Activated CD8-positive, alpha-beta memory T cell treated with anti-CD3 and anti-CD28 coated beads for 24 hours (primary cell): ENCODE measurements around the gene MYO15A.

Experiments used
- DNase-seq: peaks from one replicate; pipeline ENCODE4 v3.0.0-alpha.2; 2020

MYO15A gene

GRCh38 chr17:18106211-18106610 lies 2.3 kb upstream of the MYO15A start:
- DNase-seq: no peak

- DNase-seq: no peak
Observed at GRCh38 chr17:18107061-18107790, 1.3 kb upstream of the MYO15A start.

- DNase-seq: no peak
Observed at GRCh38 chr17:18107971-18108370, 585 bp upstream of the MYO15A start.

GRCh38 chr17:18109935-18110485 lies 1.5 kb downstream of the MYO15A start:
- no peak for DNase-seq

- DNase-seq: no peak
Observed at GRCh38 chr17:18110636-18111145, 2.1 kb downstream of the MYO15A start.

GRCh38 chr17:18111330-18111971 lies 2.9 kb downstream of the MYO15A start:
- no peak for DNase-seq

- no peak for DNase-seq
Observed at GRCh38 chr17:18115517-18115916, 7.0 kb downstream of the MYO15A start.

- DNase-seq: no peak
Observed at GRCh38 chr17:18116078-18116477, 7.5 kb downstream of the MYO15A start.

GRCh38 chr17:18117533-18117932 lies 9.0 kb downstream of the MYO15A start:
- DNase-seq: no peak

- DNase-seq: no peak
Observed at GRCh38 chr17:18117982-18118975, 9.7 kb downstream of the MYO15A start.

GRCh38 chr17:18119166-18119745 lies 10.7 kb downstream of the MYO15A start:
- DNase-seq: no peak

- DNase-seq: no peak
Observed at GRCh38 chr17:18119938-18120337, 11.4 kb downstream of the MYO15A start.

GRCh38 chr17:18120461-18121017 lies 12.0 kb downstream of the MYO15A start:
- DNase-seq: no peak

- no peak for DNase-seq
Observed at GRCh38 chr17:18121144-18121910, 12.8 kb downstream of the MYO15A start.

- no peak for DNase-seq
Observed at GRCh38 chr17:18122990-18123753, 14.6 kb downstream of the MYO15A start.

GRCh38 chr17:18124345-18125126 lies 16.0 kb downstream of the MYO15A start:
- no peak for DNase-seq

GRCh38 chr17:18129041-18129502 lies 20.5 kb downstream of the MYO15A start:
- no peak for DNase-seq

- DNase-seq: no peak
Observed at GRCh38 chr17:18132711-18133110, 24.2 kb downstream of the MYO15A start.

- no peak for DNase-seq
Observed at GRCh38 chr17:18136357-18136756, 27.8 kb downstream of the MYO15A start.
